M059J (cell line): Measurements from ENCODE around the gene ENTPD8. TPM values are rescaled to one million over a fixed set of nuclear protein-coding genes. Genes with fewer than 3 reads are reported as not detected.

ENCODE experiments used
- DNase-seq: peaks from one replicate; pipeline ENCODE4 v3.0.0-alpha.2; 2012; ENCODE audit warnings: low read depth
- total RNA-seq: library from RNA; depleted of rRNA; stranded (reverse); fragments of >200 nt; shearing (Covaris generic); gene quantifications from 2 replicates; pipeline ENCODE4 v1.2.3, GENCODE V29; 2014

Gene ENTPD8
- total RNA-seq, 1 experiment from 2014 or later: not detected

- no peak for DNase-seq
Measured at GRCh38 chr9:137447722-137448601, 6.8 kb upstream of the ENTPD8 start.

GRCh38 chr9:137446851-137447471, 5.8 kb upstream of the ENTPD8 start:
- no peak for DNase-seq

GRCh38 chr9:137445930-137446431, 4.8 kb upstream of the ENTPD8 start:
- no peak for DNase-seq

DNA sequence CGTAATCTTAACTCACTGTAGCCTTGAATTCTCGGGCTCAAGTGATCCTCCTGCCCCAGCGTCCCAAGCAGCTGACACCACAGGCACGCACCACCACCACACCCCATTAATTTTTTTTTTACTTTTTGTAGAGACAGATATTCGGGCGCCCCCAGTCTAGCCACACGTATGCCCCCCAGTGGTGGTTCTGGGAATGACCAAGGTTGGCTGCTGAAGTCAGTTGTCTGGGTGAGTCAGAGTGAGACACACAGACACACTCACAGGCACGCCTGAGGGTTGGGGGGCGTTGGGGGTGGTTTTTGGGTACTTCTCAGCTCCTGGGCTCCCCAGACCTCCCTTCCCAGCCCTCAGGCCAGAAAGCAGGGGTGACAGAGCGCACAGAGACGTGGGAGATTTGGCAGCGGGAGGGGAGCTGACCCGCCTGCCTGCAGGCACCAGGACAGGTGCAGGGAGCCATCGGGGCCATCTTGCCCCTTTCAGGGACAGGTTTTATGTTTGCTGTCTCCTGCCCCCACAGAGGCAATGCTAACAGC, 4.2 kb upstream of the ENTPD8 start:
- peak; percentile 82 for DNase-seq

DNA sequence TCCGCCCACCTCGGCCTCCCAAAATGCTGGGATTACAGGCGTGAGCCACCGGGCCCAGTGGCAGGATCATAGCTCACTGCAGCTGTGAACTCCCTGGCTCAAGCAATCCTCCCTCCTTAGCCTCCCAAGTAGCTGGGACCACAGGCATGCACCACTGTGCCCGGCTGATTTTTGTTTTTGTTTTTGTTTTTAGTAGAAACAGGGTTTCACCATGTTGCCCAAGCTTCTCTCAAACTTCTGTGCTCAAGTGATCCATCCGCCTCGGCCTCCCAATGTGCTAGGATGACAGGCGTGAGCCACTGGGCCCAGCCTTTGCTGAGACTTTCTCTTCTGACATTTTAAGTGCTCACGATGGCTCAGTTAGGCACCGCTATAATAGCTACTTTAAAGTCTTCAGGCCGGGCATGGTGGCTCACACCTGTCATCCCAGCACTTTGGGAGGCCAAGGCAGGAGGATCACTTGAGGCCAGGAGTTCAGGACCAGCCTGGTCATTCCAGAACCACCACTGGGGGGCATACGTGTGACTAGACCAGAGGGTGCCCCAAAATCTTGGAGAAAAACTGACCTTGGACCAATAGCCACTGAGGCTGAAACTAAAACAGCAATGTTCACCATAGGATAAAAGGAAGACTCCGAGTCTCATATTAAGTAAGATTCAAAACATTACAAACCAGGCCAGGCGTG, 3.1 kb upstream of the ENTPD8 start:
- DNase-seq: no peak

DNA sequence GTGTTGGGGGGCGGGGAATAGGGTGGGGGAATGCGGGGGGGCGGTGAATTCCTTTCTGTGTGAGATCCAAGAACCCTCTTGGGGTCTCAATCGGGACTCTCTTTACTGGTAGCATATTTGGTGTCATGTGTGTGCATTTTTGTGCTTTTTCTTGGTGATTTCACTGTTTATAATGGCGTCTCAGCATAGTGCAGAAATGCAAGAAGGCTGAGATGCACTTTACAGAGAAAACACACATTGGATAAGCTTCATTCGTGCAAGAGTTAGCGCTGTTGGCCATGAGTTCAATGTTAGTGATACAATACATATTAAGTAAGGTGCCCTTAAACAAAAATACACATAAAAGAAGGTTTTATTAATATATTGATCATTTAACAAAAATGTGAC, 771 bp upstream of the ENTPD8 start:
- no peak for DNase-seq

DNA sequence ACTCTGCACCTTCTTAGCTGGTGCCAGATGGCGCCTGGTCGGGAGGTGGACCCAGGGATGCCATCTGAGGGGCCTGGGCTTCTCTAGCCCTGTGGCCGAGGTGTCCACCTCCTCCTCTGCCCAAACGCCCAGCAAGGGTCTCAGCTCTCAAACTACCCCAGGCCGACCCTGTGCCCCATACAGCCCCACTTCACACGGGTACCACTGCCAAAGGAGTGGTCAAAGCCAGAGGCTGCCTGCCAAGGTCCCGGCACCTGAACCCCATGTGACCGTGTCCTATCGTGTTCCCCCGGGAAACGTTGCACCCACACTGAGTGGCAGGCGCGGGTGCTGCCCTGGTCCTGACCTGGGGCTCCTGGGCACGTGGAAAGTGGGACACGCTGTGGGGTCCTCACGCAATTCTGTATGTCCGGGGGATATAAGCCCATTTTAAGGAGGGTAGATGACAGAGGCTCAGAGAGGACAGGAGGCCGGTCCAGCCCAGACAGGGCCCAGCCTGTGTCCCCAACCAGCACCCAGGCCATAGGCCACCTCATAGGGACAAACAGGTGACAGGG, 1.9 kb downstream of the ENTPD8 start:
- no peak for DNase-seq

DNA sequence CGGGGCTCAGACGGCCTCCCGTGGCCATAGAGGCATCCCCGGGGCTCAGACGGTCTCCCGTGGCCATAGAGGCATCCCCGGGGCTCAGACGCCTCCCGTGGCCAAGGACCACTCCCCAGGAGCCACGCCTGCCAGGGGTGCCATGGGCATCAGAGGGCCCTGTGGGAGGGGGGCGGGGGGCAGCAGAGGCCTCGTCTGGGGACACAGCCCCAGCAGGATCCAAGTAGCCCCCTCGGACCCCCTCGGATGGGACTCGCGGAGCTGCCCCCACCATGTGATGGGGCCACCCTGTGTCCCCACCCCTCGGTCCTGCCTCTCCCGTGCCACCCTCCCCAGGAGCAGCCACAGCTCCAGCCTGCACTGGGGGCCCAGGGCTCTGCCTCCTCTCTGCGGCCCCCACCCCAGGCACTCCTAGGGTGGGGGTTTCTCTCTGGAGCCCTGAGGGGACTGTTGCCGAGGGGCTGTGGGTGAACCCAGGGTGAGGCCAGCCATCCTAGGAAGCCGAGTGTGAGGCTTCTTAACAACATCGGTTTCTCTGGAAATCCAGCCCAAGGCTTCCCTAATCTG, 2.5 kb downstream of the ENTPD8 start:
- DNase-seq: no peak

GRCh38 chr9:137437691-137438590, 3.2 kb downstream of the ENTPD8 start:
- DNase-seq: no peak

GRCh38 chr9:137436761-137437600, 4.2 kb downstream of the ENTPD8 start:
- no peak for DNase-seq

DNA sequence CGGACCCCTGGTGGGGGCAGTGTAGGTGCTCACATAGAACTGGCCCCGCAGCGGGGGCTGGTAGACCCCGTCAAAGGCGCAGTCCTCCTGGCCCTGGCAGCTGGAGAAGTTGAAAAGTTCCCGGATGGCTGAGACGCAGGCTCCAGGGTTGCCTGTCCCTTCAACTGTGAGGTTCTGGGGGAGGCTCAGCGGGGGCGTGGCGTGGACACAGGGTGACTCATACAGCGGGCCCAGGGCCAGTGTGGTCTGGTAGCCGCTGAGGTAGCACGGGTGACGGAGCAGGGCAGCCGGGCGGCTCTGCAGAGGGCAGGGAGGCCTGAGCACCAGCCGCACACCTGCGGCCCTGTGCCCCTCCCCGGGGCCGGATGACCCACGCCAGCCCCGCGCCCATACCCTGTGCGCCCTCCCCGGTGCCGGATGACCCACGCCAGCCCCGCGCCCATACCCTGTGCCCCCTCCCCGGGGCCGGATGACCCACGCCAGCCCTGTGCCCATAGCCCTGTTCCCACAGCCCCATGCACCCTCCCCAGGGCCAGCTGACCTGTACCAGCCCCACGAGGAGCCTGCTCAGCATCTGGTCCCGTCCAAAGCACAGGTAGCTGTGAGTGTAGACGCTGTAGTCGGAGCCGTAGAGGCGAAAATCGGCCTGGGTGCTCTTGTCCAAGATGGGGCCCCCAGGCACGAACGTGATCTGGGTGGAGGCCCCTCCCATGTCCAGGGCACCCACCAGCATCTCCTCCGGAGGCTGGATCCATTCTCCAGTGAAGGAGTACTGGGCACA, 5.0 kb downstream of the ENTPD8 start:
- peak; percentile 94 for DNase-seq

DNA sequence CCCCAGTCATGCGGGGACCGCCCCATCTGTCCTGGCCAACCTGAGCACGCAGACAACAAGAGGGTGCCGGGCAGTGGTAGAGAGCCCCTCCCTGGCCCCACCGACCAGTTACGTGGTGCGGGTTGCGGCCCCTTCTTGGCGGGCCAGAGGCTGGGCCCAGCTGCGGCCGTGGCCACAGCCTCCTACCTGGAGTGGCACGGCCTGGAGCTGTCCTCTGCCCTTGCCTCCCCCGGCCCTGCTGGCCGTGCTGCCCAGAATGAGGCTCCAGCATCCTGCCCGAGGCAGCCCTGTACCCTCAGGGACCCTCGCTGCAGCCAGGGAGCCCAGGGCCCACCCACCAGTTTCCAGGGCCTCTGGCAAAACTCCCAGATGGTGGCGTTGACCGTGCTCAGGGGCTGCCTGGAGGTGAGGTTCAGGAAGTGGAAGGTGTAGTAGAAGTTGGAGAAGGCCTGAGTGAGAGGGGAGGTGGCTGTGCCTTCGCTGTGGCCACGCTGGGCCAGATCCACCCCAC, 5.7 kb downstream of the ENTPD8 start:
- no peak for DNase-seq

DNA sequence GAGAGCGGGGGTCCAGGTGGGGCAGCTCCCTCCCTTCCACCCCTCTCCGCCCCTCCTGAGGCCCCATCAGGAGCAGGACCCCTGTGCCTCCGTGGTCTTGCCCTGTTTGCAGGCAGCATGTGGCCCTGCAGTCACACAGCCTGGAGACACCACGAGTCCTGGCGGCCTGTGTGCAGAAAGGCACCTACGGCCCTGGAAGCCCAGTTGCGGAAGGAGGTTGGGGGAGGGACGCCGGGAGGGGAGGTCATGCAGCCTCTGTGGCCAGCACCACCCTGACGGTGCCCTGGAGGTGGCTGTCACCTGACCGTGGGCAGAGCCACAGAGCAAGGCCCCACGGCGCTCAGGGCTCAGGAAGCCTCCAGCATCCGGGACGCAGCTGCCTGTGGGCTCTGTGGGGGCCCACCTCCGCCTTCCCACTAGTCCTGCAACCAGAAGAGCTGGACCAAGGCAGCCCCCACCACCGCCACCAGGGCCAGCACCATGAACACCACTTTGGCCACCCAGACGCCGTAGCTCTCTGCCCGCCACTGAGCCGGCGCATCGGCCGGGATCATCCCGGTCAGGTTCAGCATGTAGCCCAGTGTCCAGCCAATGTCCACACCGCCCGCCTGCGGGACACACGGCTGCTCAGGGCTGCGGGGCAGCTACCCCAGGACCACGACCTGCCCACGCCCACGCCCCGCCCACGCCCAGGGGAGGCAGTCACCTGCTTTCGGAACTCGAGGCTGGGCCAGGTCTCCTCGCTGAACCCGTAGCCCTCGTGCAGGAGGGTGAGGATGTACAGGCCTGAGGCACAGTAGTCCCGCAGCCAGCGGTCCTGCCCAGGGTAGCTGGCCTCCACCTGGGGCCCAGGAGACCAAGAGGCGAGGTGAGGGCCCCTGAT, 6.4 kb downstream of the ENTPD8 start:
- DNase-seq: no peak

DNA sequence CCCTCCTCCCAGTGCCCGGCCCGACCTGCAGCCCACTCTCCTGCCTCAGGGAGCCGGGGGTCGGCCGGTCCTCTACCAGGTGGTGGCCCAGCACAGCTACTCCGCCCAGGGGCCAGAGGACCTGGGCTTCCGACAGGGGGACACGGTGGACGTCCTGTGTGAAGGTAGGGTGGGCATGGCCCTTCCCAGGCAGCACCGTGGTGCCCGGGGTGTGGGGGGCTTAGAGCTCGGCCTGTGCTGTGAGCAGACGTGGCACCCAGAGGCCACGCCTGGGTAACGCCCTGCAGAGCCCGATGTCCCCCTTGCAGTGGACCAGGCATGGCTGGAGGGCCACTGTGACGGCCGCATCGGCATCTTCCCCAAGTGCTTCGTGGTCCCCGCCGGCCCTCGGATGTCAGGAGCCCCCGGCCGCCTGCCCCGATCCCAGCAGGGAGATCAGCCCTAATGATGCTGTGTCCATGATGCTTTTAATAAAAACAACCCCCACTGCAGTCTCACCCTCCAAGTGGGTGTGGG, 7.2 kb downstream of the ENTPD8 start:
- no peak for DNase-seq

DNA sequence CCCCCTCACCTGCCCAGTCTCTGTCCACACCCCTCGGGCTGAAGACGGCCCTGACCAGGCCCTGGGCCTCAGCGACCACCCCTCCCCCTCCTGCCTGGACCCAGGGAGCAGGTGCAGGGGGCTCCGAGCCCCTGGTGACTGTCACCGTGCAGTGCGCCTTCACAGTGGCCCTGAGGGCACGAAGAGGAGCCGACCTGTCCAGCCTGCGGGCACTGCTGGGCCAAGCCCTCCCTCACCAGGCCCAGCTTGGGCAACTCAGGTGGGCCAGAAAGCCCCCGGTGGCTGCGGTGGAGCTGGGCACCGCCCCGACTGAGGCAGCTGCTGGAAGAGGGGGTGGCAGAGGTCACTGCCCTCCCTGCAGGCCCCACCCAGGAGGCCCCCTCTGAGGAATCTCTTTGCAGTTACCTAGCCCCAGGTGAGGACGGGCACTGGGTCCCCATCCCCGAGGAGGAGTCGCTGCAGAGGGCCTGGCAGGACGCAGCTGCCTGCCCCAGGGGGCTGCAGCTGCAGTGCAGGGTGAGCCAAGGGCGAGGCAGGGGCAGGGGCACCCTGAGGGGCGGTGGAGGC, 7.7 kb downstream of the ENTPD8 start:
- no peak for DNase-seq

- no peak for DNase-seq
Measured at GRCh38 chr9:137432687-137433348, 8.3 kb downstream of the ENTPD8 start.
